OCI-LY3 (cell line): Measurements from ENCODE around the gene ADRA2B.

ENCODE experiments used
- EZH2phosphoT487 ChIP-seq: fragments of 200-600 bp; shearing (Covaris generic); IDR thresholded peaks from 2 replicates; pipeline ENCODE4 v1.6.1; 2018; ENCODE audit warnings: antibody characterized with exemption, mixed run types, low read depth
- TF ChIP-seq, protein P1 (sequence below): fragments of 200-600, 300-600 bp; sonication (generic); IDR thresholded peaks from 2 replicates; pipeline ENCODE4 v1.5.1; 2014; ENCODE audit warnings: antibody characterized with exemption, low read length, low read depth

DNA sequence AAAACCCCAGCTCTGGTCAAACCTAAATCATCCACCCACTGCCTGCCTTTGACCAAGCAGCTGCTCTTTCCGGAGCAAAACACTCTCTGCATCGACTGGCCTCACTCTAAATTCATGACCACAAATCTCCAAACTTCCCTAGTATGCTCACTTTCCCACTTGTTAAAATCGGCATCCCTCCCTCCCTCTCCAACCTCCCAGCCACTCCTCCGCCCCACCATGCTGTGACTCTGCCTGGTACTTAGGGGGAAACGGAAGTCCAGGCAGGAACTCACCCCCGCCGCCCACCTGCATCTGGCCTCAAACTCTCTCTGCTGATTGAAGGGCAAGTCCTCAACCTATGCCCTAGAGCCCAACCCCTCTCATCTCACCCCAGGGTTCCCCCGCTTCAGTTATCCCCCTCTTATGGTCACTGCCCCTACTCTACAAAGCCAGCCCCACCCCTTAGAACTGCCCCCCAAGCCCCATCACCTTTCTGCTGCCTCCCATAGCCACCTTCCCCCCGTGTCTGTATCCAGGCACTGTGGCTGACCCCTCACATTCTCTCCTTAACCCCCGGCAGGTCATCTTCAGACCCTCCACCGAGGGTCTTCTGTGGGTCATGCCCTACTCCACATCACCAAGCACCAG is 3.8 kb upstream of the ADRA2B start:
- TF ChIP-seq, protein P1, sequence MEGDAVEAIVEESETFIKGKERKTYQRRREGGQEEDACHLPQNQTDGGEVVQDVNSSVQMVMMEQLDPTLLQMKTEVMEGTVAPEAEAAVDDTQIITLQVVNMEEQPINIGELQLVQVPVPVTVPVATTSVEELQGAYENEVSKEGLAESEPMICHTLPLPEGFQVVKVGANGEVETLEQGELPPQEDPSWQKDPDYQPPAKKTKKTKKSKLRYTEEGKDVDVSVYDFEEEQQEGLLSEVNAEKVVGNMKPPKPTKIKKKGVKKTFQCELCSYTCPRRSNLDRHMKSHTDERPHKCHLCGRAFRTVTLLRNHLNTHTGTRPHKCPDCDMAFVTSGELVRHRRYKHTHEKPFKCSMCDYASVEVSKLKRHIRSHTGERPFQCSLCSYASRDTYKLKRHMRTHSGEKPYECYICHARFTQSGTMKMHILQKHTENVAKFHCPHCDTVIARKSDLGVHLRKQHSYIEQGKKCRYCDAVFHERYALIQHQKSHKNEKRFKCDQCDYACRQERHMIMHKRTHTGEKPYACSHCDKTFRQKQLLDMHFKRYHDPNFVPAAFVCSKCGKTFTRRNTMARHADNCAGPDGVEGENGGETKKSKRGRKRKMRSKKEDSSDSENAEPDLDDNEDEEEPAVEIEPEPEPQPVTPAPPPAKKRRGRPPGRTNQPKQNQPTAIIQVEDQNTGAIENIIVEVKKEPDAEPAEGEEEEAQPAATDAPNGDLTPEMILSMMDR = no peak
- no peak for TF ChIP-seq EZH2phosphoT487
